Transverse colon (tissue), 4 donors: ENCODE results near the gene CLIP1. TPM values are rescaled to one million over a fixed set of nuclear protein-coding genes. Genes with fewer than 3 reads are reported as not detected.
"Not testable (repeated sequence)": the region's sequence is repeated elsewhere in the genome, so short reads cannot be mapped to it uniquely, and the experiment has no call there.

Experiments
- DNase-seq: peaks from one replicate; pipeline ENCODE4 v3.0.0-alpha.2; 2019
- H3K27ac ChIP-seq, 4 donors: fragments of 200-600 bp; sonication (generic); 2 replicates each; pipeline ENCODE4 v1.5.1; 2016 to 2018; ENCODE audit warnings: inconsistent platforms in 4 of 4
- H3K27me3 ChIP-seq: fragments of 200-600 bp; sonication (generic); 2 replicates; pipeline ENCODE4 v1.5.1; 2017; ENCODE audit warnings: inconsistent platforms
- H3K36me3 ChIP-seq, 4 donors: fragments of 200-600 bp; sonication (generic); 2 replicates each; pipeline ENCODE4 v1.5.1; 2017 to 2019; ENCODE audit warnings: inconsistent platforms in 4 of 4
- H3K4me1 ChIP-seq, 4 donors: fragments of 200-600 bp; sonication (generic); 2 replicates each; pipeline ENCODE4 v1.5.1; 2017 to 2020; ENCODE audit warnings: inconsistent platforms in 4 of 4
- H3K4me3 ChIP-seq, 4 donors: fragments of 200-600 bp; sonication (generic); 1 replicate in 1 of 4; 2 replicates in 3 of 4; pipeline versions ENCODE4 v1.5.1 to v1.6.1; 2017 to 2019; ENCODE audit warnings: inconsistent platforms in 4 of 4
- H3K9me3 ChIP-seq, 2 donors: fragments of 200-600 bp; sonication (generic); 2 replicates each; pipeline ENCODE4 v1.5.1; 2017 to 2019; ENCODE audit warnings: inconsistent platforms in 2 of 2
- CTCF ChIP-seq, 5 experiments: fragments of 200-600 bp in 3 of 5; fragments of 450-650 bp in 2 of 5; sonication (generic) in 3 of 5; IDR thresholded peaks; 1 replicate in 2 of 5; 2 replicates in 3 of 5; pipeline ENCODE4 v1.5.1; 2016 to 2017; ENCODE audit warnings: antibody characterized with exemption in 5 of 5, inconsistent platforms in 3 of 5, mild to moderate bottlenecking in 2 of 5, moderate library complexity in 1 of 5
- EP300 ChIP-seq: sonication (generic); formaldehyde crosslinking; IDR thresholded peaks from one replicate; pipeline ENCODE4 v1.6.1; 2017; ENCODE audit warnings: antibody characterized with exemption, low read depth
- POLR2A ChIP-seq: fragments of 450-650 bp; IDR thresholded peaks from one replicate; pipeline ENCODE4 v1.6.1; 2016; ENCODE audit warnings: antibody characterized with exemption, mild to moderate bottlenecking, moderate library complexity
- POLR2AphosphoS5 ChIP-seq, 3 donors: sonication (generic); formaldehyde crosslinking; IDR thresholded peaks; one replicate each; pipeline ENCODE4 v1.6.1; 2016; ENCODE audit warnings: antibody characterized with exemption in 3 of 3
- WGBS, 2 donors: methylation state at CpG; one replicate each; pipeline ENCODE4 v1.1.5; 2018; ENCODE audit warnings: low coverage in 1 of 2; 5-methylcytosine and 5-hydroxymethylcytosine counted together
- in situ Hi-C, 4 donors: fragments of 200-750 bp; cut with MboI; loops; one replicate each; pipeline versions ENCODE4 v1.15.0 to v1.15.1; 2017; ENCODE audit warnings: low sequenced_read_pairs in 3 of 4, low pct_ligation_motif_present in 1 of 4, low pct_unique_long_range_greater_than_20kb in 1 of 4
- intact Hi-C: fragments of 100-400 bp; cut with DNase I; formaldehyde crosslinking; loops from one replicate; pipeline ENCODE4 v1.15.1; 2023; ENCODE audit warnings: low total_unique reads
- total RNA-seq, 4 donors: library from RNA; depleted of rRNA; stranded (reverse); fragments of >200 nt; gene quantifications; one replicate each; pipeline ENCODE4 v1.1.0, GENCODE V29; 2016

CLIP1 gene
- total RNA-seq, 4 donors from 2014 or later: 49.2 to 111 (median 88.6) TPM

- H3K4me1 ChIP-seq: peaks cover 8 to 25% (median 18%) of the 10 kb centered on the region in 4 donors
- no peaks in the 10 kb centered on the region for H3K36me3 ChIP-seq
- no peak overlapping the region for H3K4me3 ChIP-seq
- 29 to 36% methylated on average over 9 to 14 of the region's 14 CpGs for WGBS, 2 donors
- intact Hi-C loops: loop anchor here (10.0 kb wide), 1 partner anchor 75 kb away; no protein-coding TSS in a partner anchor
- H3K9me3 ChIP-seq: no peaks in the 10 kb centered on the region
- peak; percentile 55 for DNase-seq
- in situ Hi-C loops: loop anchor here in 2 of 4 donors (10.0 kb wide), 1 partner anchor 75 kb away; no protein-coding TSS in a partner anchor
- no peaks in the 10 kb centered on the region for H3K27me3 ChIP-seq
- peak overlapping the region; percentile 87 to 92 (median 88) for H3K27ac ChIP-seq
- TF ChIP-seq CTCF (IDR thresholded peaks at IDR 0.05) (peak; percentile 55 to 76 (median 65)), EP300 (no peak)
These were observed 22.7 kb downstream of the CLIP1 start for GRCh38 chr12:122399592-122400373.

GRCh38 chr12:122399254-122399591 is 23.2 kb downstream of the CLIP1 start:
- Histone ChIP-seq H3K27ac (peak overlapping the region; percentile 87 to 92 (median 88)), H3K9me3 (no peaks in the 10 kb centered on the region), H3K4me3 (no peak overlapping the region), H3K4me1 (peaks cover 8 to 27% (median 18%) of the 10 kb centered on the region in 4 donors), H3K36me3 (no peaks in the 10 kb centered on the region), H3K27me3 (no peaks in the 10 kb centered on the region)
- DNase-seq: no peak
- 42 to 45% methylated on average over 2 of the region's 2 CpGs for WGBS, 2 donors
- TF ChIP-seq EP300 (no peak), CTCF (IDR thresholded peaks at IDR 0.05) (no peak), POLR2A (no peak), POLR2AphosphoS5 (IDR thresholded peaks at IDR 0.05) (no peak)
- in situ Hi-C loops (loop anchor here in 1 of 4 donors (10.0 kb wide), 1 partner anchor 76 kb away; no protein-coding TSS in a partner anchor), intact Hi-C loops (loop anchor here (10.0 kb wide), 1 partner anchor 76 kb away; no protein-coding TSS in a partner anchor)

- not testable (repeated sequence) for H3K9me3 ChIP-seq, H3K27me3 ChIP-seq, H3K36me3 ChIP-seq, DNase-seq, H3K4me3 ChIP-seq
- H3K4me1 ChIP-seq: peaks cover 8 to 27% (median 17%) of the 10 kb centered on the region in 4 donors
- intact Hi-C loops: loop anchor here (10.0 kb wide), 1 partner anchor 77 kb away; no protein-coding TSS in a partner anchor
- 91 to 100% methylated on average over 3 to 6 of the region's 6 CpGs for WGBS, 2 donors
- in situ Hi-C loops: loop anchor here in 1 of 4 donors (10.0 kb wide), 1 partner anchor 77 kb away; no protein-coding TSS in a partner anchor
- peak overlapping the region; percentile 32 to 92 (median 88) for H3K27ac ChIP-seq
These were observed 24.5 kb downstream of the CLIP1 start for GRCh38 chr12:122397981-122398380.

GRCh38 chr12:122395319-122395718 is 27.1 kb downstream of the CLIP1 start:
- in situ Hi-C loops: loop anchor here in 1 of 4 donors (10.0 kb wide), 1 partner anchor 79 kb away; no protein-coding TSS in a partner anchor
- Histone ChIP-seq H3K36me3 (no peaks in the 10 kb centered on the region), H3K9me3 (no peaks in the 10 kb centered on the region), H3K27ac (peak overlapping the region; percentile 30 to 92 (median 56)), H3K4me3 (no peak overlapping the region), H3K4me1 (peaks cover 8 to 19% (median 12%) of the 10 kb centered on the region in 4 donors), H3K27me3 (no peaks in the 10 kb centered on the region)
- 81 to 83% methylated on average over 3 of the region's 3 CpGs for WGBS, 2 donors
- intact Hi-C loops: loop anchor here (10.0 kb wide), 1 partner anchor 79 kb away; no protein-coding TSS in a partner anchor
- TF ChIP-seq POLR2AphosphoS5 (IDR thresholded peaks at IDR 0.05) (no peak), POLR2A (no peak), CTCF (IDR thresholded peaks at IDR 0.05) (no peak), EP300 (no peak)
- no peak for DNase-seq
